OCI-LY7 (cell line): ENCODE results near the gene AGBL4. TPM values are rescaled to one million over a fixed set of nuclear protein-coding genes. Genes with fewer than 3 reads are reported as not detected.

Source experiments
- BruUV-seq: library from RNA; stranded (reverse); fragments of 400-500 nt; replicated peaks from 2 replicates; lab custom pipeline; 2021; lab: Mats Ljungman, UMichigan
- CTCF ChIA-PET: fragments of 300-600 bp; sonication (Branson Sonifier 250); formaldehyde crosslinking; loops from one replicate; lab custom pipeline; 2022; ENCODE audit warnings: antibody characterized with exemption; ENCODE audit not compliant: unreplicated experiment; lab: Charles Lee
- POLR2A ChIA-PET: fragments of 300-600 bp; sonication (Branson Sonifier 250); formaldehyde crosslinking; loops from one replicate; lab custom pipeline; 2022; ENCODE audit warnings: antibody characterized with exemption; lab: Charles Lee
- DNase-seq: peaks from one replicate; pipeline ENCODE4 v3.0.0-alpha.2; 2015; ENCODE audit warnings: low spot score
- H2AFZ ChIP-seq: fragments of 200-600 bp; sonication (generic), shearing (Covaris generic); 2 replicates; pipeline ENCODE4 v1.6.1; 2014; ENCODE audit warnings: mild to moderate bottlenecking, antibody characterized with exemption, low read length, moderate library complexity
- H3K27ac ChIP-seq: fragments of 200-600 bp; sonication (generic); 2 replicates; pipeline ENCODE4 v1.5.1; 2014; ENCODE audit warnings: mixed run types, low read depth, mild to moderate bottlenecking, moderate library complexity, low read length, inconsistent platforms; ENCODE audit not compliant: poor library complexity, severe bottlenecking
- H3K36me3 ChIP-seq: fragments of 200-600 bp; sonication (generic); 2 replicates; pipeline ENCODE4 v1.6.1; 2014; ENCODE audit warnings: mild to moderate bottlenecking, antibody characterized with exemption, low read length, moderate library complexity, mixed read lengths; ENCODE audit not compliant: insufficient read depth
- H3K4me1 ChIP-seq: fragments of 200-600 bp; sonication (generic); 2 replicates; pipeline ENCODE4 v1.5.1; 2014; ENCODE audit warnings: mild to moderate bottlenecking, low read length; ENCODE audit not compliant: insufficient read depth, poor library complexity, severe bottlenecking
- H3K4me2 ChIP-seq: fragments of 200-600 bp; sonication (generic); 2 replicates; pipeline ENCODE4 v1.6.1; 2014; ENCODE audit warnings: mild to moderate bottlenecking, low read length
- H3K4me3 ChIP-seq: fragments of 200-600 bp; sonication (generic); 2 replicates; pipeline ENCODE4 v1.5.1; 2014; ENCODE audit warnings: mild to moderate bottlenecking, low read depth, low read length; ENCODE audit not compliant: poor library complexity, severe bottlenecking
- H3K79me2 ChIP-seq: fragments of 200-600 bp; sonication (generic); 2 replicates; pipeline ENCODE4 v1.6.1; 2016; ENCODE audit warnings: low read depth, mild to moderate bottlenecking, low read length, moderate library complexity, mixed read lengths; ENCODE audit not compliant: insufficient read depth
- H3K9me2 ChIP-seq: fragments of 200-600 bp; sonication (generic); 2 replicates; pipeline ENCODE4 v1.6.1; 2016; ENCODE audit warnings: mild to moderate bottlenecking, low read length, mixed read lengths; ENCODE audit not compliant: insufficient read depth
- H3K9me3 ChIP-seq: fragments of 200-600 bp; sonication (generic); 2 replicates; pipeline ENCODE4 v1.6.1; 2014; ENCODE audit warnings: mild to moderate bottlenecking, mixed run types, low read length, mixed read lengths
- H4K20me1 ChIP-seq: fragments of 200-600 bp; sonication (generic); 2 replicates; pipeline ENCODE4 v1.6.1; 2014; ENCODE audit warnings: mild to moderate bottlenecking, antibody characterized with exemption, low read length, moderate library complexity, mixed read lengths; ENCODE audit not compliant: insufficient read depth
- CTCF ChIP-seq: fragments of 200-600 bp; sonication (generic); conservative IDR thresholded peaks from 2 replicates; pipeline ENCODE4 v1.5.1; 2014; ENCODE audit warnings: mild to moderate bottlenecking, antibody characterized with exemption, low read length, moderate library complexity, mixed read lengths
- EZH2phosphoT487 ChIP-seq: fragments of 200-600 bp; sonication (generic); IDR thresholded peaks from 2 replicates; pipeline ENCODE4 v1.6.1; 2018; ENCODE audit warnings: low read depth, borderline replicate concordance, mild to moderate bottlenecking, mixed run types, antibody characterized with exemption, low read length, moderate library complexity, mixed read lengths
- intact Hi-C: fragments of 100-400 bp; cut with micrococcal nuclease; formaldehyde crosslinking; loops from one replicate; pipeline ENCODE4 v1.10.0; 2022; ENCODE audit not compliant: unreplicated experiment
- total RNA-seq, 2 experiments: library from RNA; depleted of rRNA in 1 of 2; stranded (reverse); fragments of >200 nt in 1 of 2; shearing (Covaris generic) in 1 of 2; gene quantifications; 2 replicates each; pipeline ENCODE4 v1.2.3, GENCODE V29; 2014 to 2022

AGBL4 gene
- total RNA-seq, 2 experiments from 2014 or later = not detected

- Histone ChIP-seq H4K20me1 (no peaks in the 10 kb centered on the region), H3K4me3 (no peak overlapping the region), H3K36me3 (no peaks in the 10 kb centered on the region), H3K9me3 (no peaks in the 10 kb centered on the region), H3K4me2 (no peak overlapping the region), H3K79me2 (no peaks in the 10 kb centered on the region), H3K27ac (no peak overlapping the region), H3K4me1 (no peaks in the 10 kb centered on the region), H3K9me2 (no peaks in the 10 kb centered on the region), H2AFZ (no peak overlapping the region)
- DNase-seq = no peak
- TF ChIP-seq EZH2phosphoT487 (no peak), CTCF (no peak)
- intact Hi-C loops = no loop called here
- ChIA-PET CTCF (no interaction called here), POLR2A (no interaction called here)
- no TSS peak for BruUV-seq
Measured at GRCh38 chr1:49686107-49686506, 337.6 kb downstream of the AGBL4 start.

GRCh38 chr1:49677706-49678105, 346.0 kb downstream of the AGBL4 start:
- no peaks in the 10 kb centered on the region for H3K36me3 ChIP-seq
- H3K27ac ChIP-seq = no peak overlapping the region
- no peaks in the 10 kb centered on the region for H3K9me3 ChIP-seq
- no peaks in the 10 kb centered on the region for H3K79me2 ChIP-seq
- BruUV-seq = no TSS peak
- H3K4me3 ChIP-seq = no peak overlapping the region
- POLR2A ChIA-PET = no interaction called here
- TF ChIP-seq CTCF = no peak
- TF ChIP-seq EZH2phosphoT487 = no peak
- H4K20me1 ChIP-seq = no peaks in the 10 kb centered on the region
- H2AFZ ChIP-seq = no peak overlapping the region
- intact Hi-C loops = no loop called here
- no peak overlapping the region for H3K4me2 ChIP-seq
- H3K9me2 ChIP-seq = no peaks in the 10 kb centered on the region
- H3K4me1 ChIP-seq = no peaks in the 10 kb centered on the region
- no peak for DNase-seq
- CTCF ChIA-PET = no interaction called here

DNA sequence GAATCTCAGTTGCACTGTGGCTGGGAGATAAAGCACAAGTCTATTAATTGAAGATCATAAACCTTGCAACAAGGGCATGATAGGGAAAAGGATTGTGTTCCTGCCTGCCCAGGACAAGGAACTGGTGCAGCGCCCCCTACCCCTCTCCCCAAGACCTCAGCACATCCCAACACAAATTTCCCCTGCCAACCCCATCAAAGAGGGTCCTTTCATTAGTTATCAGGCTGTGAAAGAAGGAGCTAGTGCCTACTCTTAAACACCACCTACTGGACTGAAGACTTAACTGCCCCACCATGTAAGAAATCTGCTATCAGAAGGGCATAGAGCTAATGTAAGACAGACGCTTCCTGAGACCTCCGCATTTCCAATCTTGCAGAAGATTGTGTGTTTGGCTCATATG, 372.6 kb downstream of the AGBL4 start:
- Histone ChIP-seq H3K4me3 (no peak overlapping the region), H2AFZ (no peak overlapping the region), H3K9me3 (no peaks in the 10 kb centered on the region), H4K20me1 (no peaks in the 10 kb centered on the region), H3K79me2 (no peaks in the 10 kb centered on the region), H3K36me3 (no peaks in the 10 kb centered on the region), H3K27ac (no peak overlapping the region), H3K4me2 (no peak overlapping the region), H3K9me2 (no peaks in the 10 kb centered on the region), H3K4me1 (no peaks in the 10 kb centered on the region)
- ChIA-PET POLR2A (no interaction called here), CTCF (no interaction called here)
- intact Hi-C loops = no loop called here
- no TSS peak for BruUV-seq
- DNase-seq = no peak
- TF ChIP-seq CTCF (no peak), EZH2phosphoT487 (no peak)
